Stimulated activated CD4-positive, alpha-beta T cell treated with anti-CD3 and anti-CD28 coated beads, Interleukin-2, amount 100 ng/mL, for 48 hours (primary cell): Measurements from ENCODE around the gene PIGH.
A peak's percentile ranks its signal among the peaks of the same experiment; 100 is the strongest.

Experiments used
- DNase-seq, 2 donors: peaks; one replicate each; pipeline ENCODE4 v3.0.0-alpha.2; 2020

PIGH gene

GRCh38 chr14:67573228-67574010, 26.6 kb downstream of the PIGH start:
- no peak for DNase-seq

DNA sequence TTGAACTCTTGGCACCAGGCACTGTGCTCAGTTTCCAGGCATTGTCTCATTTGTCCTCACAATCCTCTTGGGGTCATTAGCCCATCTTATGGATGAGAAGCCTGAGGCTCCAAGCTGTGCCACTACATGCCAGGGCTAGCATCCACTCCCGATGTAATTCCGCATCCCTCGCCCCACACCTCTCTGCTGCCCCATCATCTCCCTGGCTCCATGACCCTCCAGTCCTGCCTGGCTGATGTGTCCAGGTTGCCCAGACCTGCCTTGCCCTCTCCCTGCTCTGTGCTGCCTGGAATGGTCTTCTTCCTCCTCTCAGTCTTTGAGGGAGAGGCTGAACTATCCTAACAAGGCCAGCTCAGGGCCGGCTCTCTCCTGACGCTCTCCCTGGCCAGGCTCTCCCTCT, 27.5 kb downstream of the PIGH start:
- DNase-seq, result no peak

DNA sequence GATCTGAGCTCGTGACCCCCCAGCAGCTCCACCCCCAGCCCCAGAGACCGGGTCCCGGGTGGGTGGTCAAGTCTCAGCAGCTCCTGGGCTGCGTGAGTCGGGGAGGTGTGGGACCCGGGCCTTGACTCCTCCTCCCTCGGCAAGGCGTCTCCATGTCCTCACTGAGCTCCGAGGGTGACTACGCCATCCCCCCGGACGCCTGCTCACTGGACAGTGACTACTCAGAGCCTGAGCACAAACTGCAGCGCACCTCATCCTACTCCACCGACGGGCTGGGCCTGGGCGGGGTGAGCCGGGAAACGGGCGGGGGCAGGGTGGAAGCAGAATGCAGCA, 28.1 kb downstream of the PIGH start:
- no peak for DNase-seq

GRCh38 chr14:67571275-67571990, 28.6 kb downstream of the PIGH start:
- DNase-seq, result peak; percentile 62 to 69

- no peak for DNase-seq
Measured at GRCh38 chr14:67570453-67570852, 29.6 kb downstream of the PIGH start.

DNA sequence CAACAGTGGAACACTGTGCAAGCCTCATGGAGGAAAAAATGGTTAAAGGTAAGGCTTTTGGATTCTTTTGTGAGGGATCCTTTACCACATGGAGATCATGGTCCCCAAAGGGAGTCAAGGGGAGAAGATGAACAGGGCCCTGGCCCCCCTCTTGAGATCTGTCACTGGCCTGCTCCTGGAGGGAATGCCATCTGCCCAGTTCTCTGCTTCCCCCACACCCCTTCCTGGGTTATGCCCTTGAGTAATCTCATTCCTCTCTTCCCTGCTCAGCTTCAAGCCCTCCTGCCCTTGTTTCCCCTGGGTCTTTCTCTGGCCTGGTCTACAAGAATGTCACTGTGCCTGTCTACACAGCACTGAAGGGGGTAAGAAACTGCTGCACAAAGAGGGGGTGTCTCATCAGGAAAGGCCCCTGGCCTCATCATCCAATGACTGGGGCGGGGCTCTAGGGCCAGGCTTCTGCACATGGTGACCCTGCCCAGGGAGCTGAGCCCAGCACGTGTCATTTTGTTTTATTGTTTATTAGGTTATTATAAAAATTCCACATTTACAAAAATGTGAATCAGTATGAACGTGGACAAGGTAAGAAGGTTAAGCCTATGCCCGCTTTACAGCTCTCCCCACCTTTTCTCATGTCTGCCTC, 30.3 kb downstream of the PIGH start:
- no peak for DNase-seq

- DNase-seq, result no peak
Measured at GRCh38 chr14:67569011-67569650, 30.9 kb downstream of the PIGH start.

GRCh38 chr14:67567654-67568053, 32.4 kb downstream of the PIGH start:
- no peak for DNase-seq

- no peak for DNase-seq
Measured at GRCh38 chr14:67566908-67567307, 33.2 kb downstream of the PIGH start.

- DNase-seq, result no peak
Measured at GRCh38 chr14:67564236-67564635, 35.8 kb downstream of the PIGH start.

GRCh38 chr14:67562776-67563150, 37.3 kb downstream of the PIGH start:
- DNase-seq, result no peak

- no peak for DNase-seq
Measured at GRCh38 chr14:67562025-67562775, 37.9 kb downstream of the PIGH start.

DNA sequence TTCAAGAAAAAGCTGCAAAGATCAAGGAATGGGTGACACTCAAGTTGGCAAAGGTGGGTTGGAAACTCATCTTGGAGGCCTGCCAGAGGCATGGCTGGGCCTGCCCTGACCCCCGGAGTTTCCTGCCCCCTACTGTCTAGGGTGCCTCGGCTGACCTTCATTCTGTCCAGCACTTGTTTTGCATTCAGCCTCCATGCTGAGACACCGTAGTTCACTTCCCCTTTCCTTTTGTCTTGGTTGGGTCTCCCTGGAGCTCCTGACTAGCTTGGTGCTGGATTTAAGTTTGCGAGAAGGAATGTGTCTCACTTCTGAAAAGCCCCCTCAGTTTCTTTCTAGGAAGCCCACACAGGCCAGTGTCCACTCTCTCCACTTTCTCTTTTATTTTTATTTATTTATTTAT, 40.4 kb downstream of the PIGH start:
- DNase-seq, result no peak

DNA sequence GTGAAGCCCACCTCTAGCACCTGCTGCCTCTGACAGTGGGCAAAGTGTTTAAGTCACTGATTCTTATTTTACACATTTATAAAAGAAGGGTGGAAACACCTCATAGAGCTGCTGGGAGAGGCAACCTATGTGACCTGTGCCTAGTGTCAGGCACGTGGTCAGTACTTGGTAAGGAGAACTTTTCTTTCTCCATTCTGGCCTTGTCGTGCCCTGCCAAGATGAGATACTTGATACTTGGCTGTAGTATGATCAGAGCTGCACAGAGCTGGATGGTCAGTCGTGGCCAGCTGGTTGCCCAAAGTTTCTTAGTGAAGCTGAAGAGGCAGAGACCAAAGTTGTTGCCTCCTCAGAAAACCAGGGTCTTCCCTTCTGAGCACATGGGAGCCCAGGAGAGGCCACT, 42.4 kb downstream of the PIGH start:
- DNase-seq, result no peak

- no peak for DNase-seq
Measured at GRCh38 chr14:67557118-67557517, 43.0 kb downstream of the PIGH start.

GRCh38 chr14:67556671-67557070, 43.4 kb downstream of the PIGH start:
- DNase-seq, result no peak

GRCh38 chr14:67555518-67556090, 44.5 kb downstream of the PIGH start:
- DNase-seq, result no peak

- no peak for DNase-seq
Measured at GRCh38 chr14:67554341-67554740, 45.7 kb downstream of the PIGH start.

DNA sequence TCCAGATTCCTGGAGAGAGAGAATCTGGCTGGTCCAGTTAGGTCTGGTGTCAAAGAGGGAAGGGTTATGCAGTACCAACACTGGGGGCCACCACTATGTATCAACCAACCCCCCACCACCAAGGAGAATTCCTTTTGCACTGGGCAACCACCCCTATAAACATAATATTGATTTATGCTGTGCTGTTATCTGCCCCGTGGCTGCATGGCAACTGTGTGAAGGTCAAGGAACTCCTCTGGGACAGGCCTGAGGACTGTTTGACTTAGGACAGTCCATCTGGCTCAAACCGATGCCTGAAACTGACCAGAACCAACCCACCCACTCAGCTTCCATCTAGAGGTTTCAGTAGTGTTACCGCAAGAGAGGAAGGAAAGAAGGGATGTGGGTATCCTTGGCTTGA, 46.5 kb downstream of the PIGH start:
- DNase-seq, result no peak

GRCh38 chr14:67551940-67552339, 48.1 kb downstream of the PIGH start:
- DNase-seq, result no peak

DNA sequence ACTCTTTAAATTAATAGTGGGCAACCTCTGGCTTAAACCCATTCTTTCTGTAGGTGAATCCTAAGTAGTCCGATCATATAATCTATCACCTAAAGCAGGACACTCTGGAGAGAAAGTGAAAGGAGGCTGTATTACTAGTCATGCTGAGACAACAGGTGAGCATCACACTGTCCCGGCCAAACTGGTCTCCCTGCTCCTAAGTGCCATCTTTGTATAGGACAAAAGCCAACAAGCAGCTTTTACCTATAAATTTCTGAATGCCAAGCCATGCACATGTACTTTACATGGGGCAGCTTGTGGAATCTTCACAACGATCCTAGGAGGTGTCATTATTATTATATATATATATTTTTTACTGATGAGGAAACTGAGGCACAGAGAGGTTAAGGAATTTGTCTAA, 48.9 kb downstream of the PIGH start:
- DNase-seq, result no peak

DNA sequence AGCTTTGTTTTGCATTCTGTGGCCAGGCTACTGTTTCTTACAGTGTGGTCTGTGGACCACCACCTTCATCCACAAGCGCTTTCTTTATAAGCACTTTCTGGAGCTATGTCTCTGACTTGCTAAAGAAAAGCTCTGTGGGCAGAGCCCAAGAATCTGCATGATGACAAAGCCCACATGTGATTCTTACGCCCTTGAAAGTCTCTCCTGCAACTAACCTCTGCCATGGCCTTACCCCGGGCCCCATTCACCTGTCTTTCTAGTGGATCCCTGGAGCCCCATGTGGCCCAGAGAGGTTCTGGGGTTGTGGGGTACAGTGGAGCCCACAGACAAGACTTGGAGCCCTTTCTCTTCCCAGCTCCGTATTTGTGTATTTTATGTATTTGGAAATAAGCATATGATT, 50.3 kb downstream of the PIGH start:
- DNase-seq, result no peak
